ENCODE measurements around the gene UGCG.
"Not testable (repeated sequence)": the region's sequence is repeated elsewhere in the genome, so short reads cannot be mapped to it uniquely, and the experiment has no call there.

UGCG gene

GRCh38 chr9:111900151-111900857 is 3.7 kb downstream of the UGCG start:
- in situ Hi-C loops (cut with MboI; ENCODE audit: low sequenced_read_pairs) = no loop called here
- no peaks in the 10 kb centered on the region for H3K9me3 ChIP-seq
- no peak overlapping the region for H3K4me3 ChIP-seq

GRCh38 chr9:111900858-111901612 is 4.4 kb downstream of the UGCG start:
- H3K27me3 ChIP-seq (ENCODE audit: low read depth) = no peaks in the 10 kb centered on the region
- no peaks in the 10 kb centered on the region for H3K9me3 ChIP-seq
- H3K4me1 ChIP-seq = peaks cover 29% of the 10 kb centered on the region
- DNase-seq (ENCODE audit: low spot score in 2 of 2) = no peak
- H3K36me3 ChIP-seq (replicated peaks) = no peaks in the 10 kb centered on the region
- in situ Hi-C loops (cut with MboI; ENCODE audit: low sequenced_read_pairs) = no loop called here
- H3K4me3 ChIP-seq = no peak overlapping the region

More at GRCh38 chr9:111900151-111900857, 3.7 kb downstream of the UGCG start:
- no peak for DNase-seq (ENCODE audit: low spot score in 2 of 2)
- Histone ChIP-seq H3K36me3 (replicated peaks) (no peaks in the 10 kb centered on the region), H3K27me3 (ENCODE audit: low read depth) (no peaks in the 10 kb centered on the region), H3K4me1 (peaks cover 33% of the 10 kb centered on the region)

- DNase-seq (ENCODE audit: low spot score in 2 of 2) = no peak
- Histone ChIP-seq H3K36me3 (replicated peaks) (no peaks in the 10 kb centered on the region), H3K4me1 (peaks cover 29% of the 10 kb centered on the region), H3K4me3 (no peak overlapping the region), H3K27me3 (ENCODE audit: low read depth) (no peaks in the 10 kb centered on the region), H3K9me3 (no peaks in the 10 kb centered on the region)
- in situ Hi-C loops (cut with MboI; ENCODE audit: low sequenced_read_pairs) = no loop called here
Measured at GRCh38 chr9:111902391-111903139, 6.0 kb downstream of the UGCG start.

GRCh38 chr9:111903535-111903934 is 6.9 kb downstream of the UGCG start:
- in situ Hi-C loops (cut with MboI; ENCODE audit: low sequenced_read_pairs) = not testable (repeated sequence)

GRCh38 chr9:111904026-111904425 is 7.4 kb downstream of the UGCG start:
- Histone ChIP-seq H3K36me3 (replicated peaks) (no peaks in the 10 kb centered on the region), H3K9me3 (no peaks in the 10 kb centered on the region), H3K27me3 (ENCODE audit: low read depth) (no peaks in the 10 kb centered on the region), H3K4me1 (peaks cover 26% of the 10 kb centered on the region), H3K4me3 (no peak overlapping the region)
- DNase-seq (ENCODE audit: low spot score in 2 of 2) = no peak
- in situ Hi-C loops (cut with MboI; ENCODE audit: low sequenced_read_pairs) = no loop called here

More at GRCh38 chr9:111903535-111903934, 6.9 kb downstream of the UGCG start:
- not testable (repeated sequence) for H3K27me3 ChIP-seq (ENCODE audit: low read depth); DNase-seq (ENCODE audit: low spot score in 2 of 2); H3K36me3 ChIP-seq (replicated peaks); H3K9me3 ChIP-seq; H3K4me3 ChIP-seq
- peaks cover 29% of the 10 kb centered on the region for H3K4me1 ChIP-seq

GRCh38 chr9:111904891-111905291 is 8.3 kb downstream of the UGCG start:
- H3K4me1 ChIP-seq = peaks cover 17% of the 10 kb centered on the region
- no peak overlapping the region for H3K4me3 ChIP-seq
- H3K27me3 ChIP-seq (ENCODE audit: low read depth) = no peaks in the 10 kb centered on the region
- H3K9me3 ChIP-seq = no peaks in the 10 kb centered on the region
- in situ Hi-C loops (cut with MboI; ENCODE audit: low sequenced_read_pairs) = no loop called here
- no peak for DNase-seq (ENCODE audit: low spot score in 2 of 2)
- H3K36me3 ChIP-seq (replicated peaks) = no peaks in the 10 kb centered on the region

GRCh38 chr9:111907147-111907546 is 10.5 kb downstream of the UGCG start:
- no peaks in the 10 kb centered on the region for H3K36me3 ChIP-seq (replicated peaks)
- H3K4me1 ChIP-seq = no peaks in the 10 kb centered on the region
- in situ Hi-C loops (cut with MboI; ENCODE audit: low sequenced_read_pairs) = no loop called here
- H3K27me3 ChIP-seq (ENCODE audit: low read depth) = no peaks in the 10 kb centered on the region
- H3K9me3 ChIP-seq = no peaks in the 10 kb centered on the region
- no peak for DNase-seq (ENCODE audit: low spot score in 2 of 2)
- no peak overlapping the region for H3K4me3 ChIP-seq

GRCh38 chr9:111909444-111909843 is 12.8 kb downstream of the UGCG start:
- Histone ChIP-seq H3K4me1 (0 out of 2 replicates have a peak, but pooled peaks cover 3% of the 10 kb centered on the region), H3K36me3 (replicated peaks) (no peaks in the 10 kb centered on the region), H3K9me3 (no peaks in the 10 kb centered on the region), H3K4me3 (no peak overlapping the region), H3K27me3 (ENCODE audit: low read depth) (no peaks in the 10 kb centered on the region)
- in situ Hi-C loops (cut with MboI; ENCODE audit: low sequenced_read_pairs) = no loop called here
- DNase-seq (ENCODE audit: low spot score in 2 of 2) = no peak

GRCh38 chr9:111910428-111910827 is 13.8 kb downstream of the UGCG start:
- Histone ChIP-seq H3K27me3 (ENCODE audit: low read depth) (no peaks in the 10 kb centered on the region), H3K9me3 (no peaks in the 10 kb centered on the region), H3K4me1 (peaks cover 10% of the 10 kb centered on the region), H3K36me3 (replicated peaks) (no peaks in the 10 kb centered on the region), H3K4me3 (no peak overlapping the region)
- in situ Hi-C loops (cut with MboI; ENCODE audit: low sequenced_read_pairs) = no loop called here
- no peak for DNase-seq (ENCODE audit: low spot score in 2 of 2)

- no peaks in the 10 kb centered on the region for H3K27me3 ChIP-seq (ENCODE audit: low read depth)
- no peak for DNase-seq (ENCODE audit: low spot score in 2 of 2)
- in situ Hi-C loops (cut with MboI; ENCODE audit: low sequenced_read_pairs) = no loop called here
- peaks cover 8% of the 10 kb centered on the region; the same call in 1 of the 2 replicates for H3K36me3 ChIP-seq (replicated peaks)
- no peak overlapping the region for H3K4me3 ChIP-seq
- peaks cover 15% of the 10 kb centered on the region for H3K4me1 ChIP-seq
- H3K9me3 ChIP-seq = no peaks in the 10 kb centered on the region
Measured at GRCh38 chr9:111913159-111913558, 16.5 kb downstream of the UGCG start.

GRCh38 chr9:111914749-111915424 is 18.3 kb downstream of the UGCG start:
- Histone ChIP-seq H3K36me3 (replicated peaks) (peaks cover 8% of the 10 kb centered on the region; the same call in 1 of the 2 replicates), H3K4me1 (peaks cover 15% of the 10 kb centered on the region)

GRCh38 chr9:111915425-111915758 is 18.8 kb downstream of the UGCG start:
- H3K4me1 ChIP-seq = peaks cover 15% of the 10 kb centered on the region
- no peaks in the 10 kb centered on the region for H3K9me3 ChIP-seq
- H3K4me3 ChIP-seq = no peak overlapping the region
- DNase-seq (ENCODE audit: low spot score in 2 of 2) = no peak
- peaks cover 8% of the 10 kb centered on the region; the same call in 1 of the 2 replicates for H3K36me3 ChIP-seq (replicated peaks)
- no peaks in the 10 kb centered on the region for H3K27me3 ChIP-seq (ENCODE audit: low read depth)
- in situ Hi-C loops (cut with MboI; ENCODE audit: low sequenced_read_pairs) = no loop called here

More at GRCh38 chr9:111914749-111915424, 18.3 kb downstream of the UGCG start:
- Histone ChIP-seq H3K27me3 (ENCODE audit: low read depth) (no peaks in the 10 kb centered on the region), H3K4me3 (no peak overlapping the region), H3K9me3 (no peaks in the 10 kb centered on the region)
- DNase-seq (ENCODE audit: low spot score in 2 of 2) = peak in 1 of 2 experiments; percentile 14
- in situ Hi-C loops (cut with MboI; ENCODE audit: low sequenced_read_pairs) = no loop called here

- peaks cover 8% of the 10 kb centered on the region; the same call in 1 of the 2 replicates for H3K36me3 ChIP-seq (replicated peaks)
- peak in 1 of 2 experiments; percentile 29 for DNase-seq (ENCODE audit: low spot score in 2 of 2)
Measured at GRCh38 chr9:111916234-111916645, 19.6 kb downstream of the UGCG start.

More at GRCh38 chr9:111916234-111916645, 19.6 kb downstream of the UGCG start:
- Histone ChIP-seq H3K27me3 (ENCODE audit: low read depth) (no peaks in the 10 kb centered on the region), H3K4me3 (no peak overlapping the region), H3K9me3 (no peaks in the 10 kb centered on the region), H3K4me1 (peaks cover 15% of the 10 kb centered on the region)
- in situ Hi-C loops (cut with MboI; ENCODE audit: low sequenced_read_pairs) = no loop called here
